ENCODE data around the gene ATG9B. TPM values are rescaled to one million over a fixed set of nuclear protein-coding genes. Genes with fewer than 3 reads are reported as not detected.
A peak's percentile ranks its signal among the peaks of the same experiment; 100 is the strongest.

The ATG9B gene
- total and polyA plus RNA-seq, 9 of the 15 experiments (the other 6 are each of a cell fraction or from before 2014, with no cell fraction given), result 0.29 to 8.0 (median 2.1) TPM

- TF ChIP-seq FOXK2 (conservative IDR thresholded peaks at IDR 0.05 in 1 of 2, IDR thresholded peaks at IDR 0.05 in 1 of 2; ENCODE audit: low read depth in 2 of 2) (0 out of 4 replicates have a peak, but pooled peaks of 1 of the 2 experiments have one; percentile 18), STAG1 (CRISPR knock-in tag; IDR thresholded peaks at IDR 0.05; ENCODE audit: borderline replicate concordance) (peak; percentile 90), THAP12 (CRISPR knock-in tag; IDR thresholded peaks at IDR 0.05) (peak; percentile 16; the same call in 1 of the 2 replicates), CTBP1 (IDR thresholded peaks at IDR 0.05; ENCODE audit: borderline replicate concordance) (peak; percentile 70; the same call in 1 of the 2 replicates), ESRRA (IDR thresholded peaks at IDR 0.05; ENCODE audit: borderline replicate concordance, low read depth) (peak; percentile 42; the same call in 1 of the 2 replicates), BRF1 (IDR thresholded peaks at IDR 0.05; ENCODE audit: borderline replicate concordance, extremely low read depth, insufficient read length) (no peak), CC2D1A (IDR thresholded peaks at IDR 0.05) (peak; percentile 95), EGR1 (conservative IDR thresholded peaks at IDR 0.05) (peak; percentile 42; the same call in 1 of the 2 replicates), ZNF740 (CRISPR knock-in tag; IDR thresholded peaks at IDR 0.05) (0 out of 2 replicates have a peak, but pooled peaks have one; percentile 21), ZNF740 (tag; IDR thresholded peaks at IDR 0.05) (no peak)
- TF ChIP-seq, protein P1, sequence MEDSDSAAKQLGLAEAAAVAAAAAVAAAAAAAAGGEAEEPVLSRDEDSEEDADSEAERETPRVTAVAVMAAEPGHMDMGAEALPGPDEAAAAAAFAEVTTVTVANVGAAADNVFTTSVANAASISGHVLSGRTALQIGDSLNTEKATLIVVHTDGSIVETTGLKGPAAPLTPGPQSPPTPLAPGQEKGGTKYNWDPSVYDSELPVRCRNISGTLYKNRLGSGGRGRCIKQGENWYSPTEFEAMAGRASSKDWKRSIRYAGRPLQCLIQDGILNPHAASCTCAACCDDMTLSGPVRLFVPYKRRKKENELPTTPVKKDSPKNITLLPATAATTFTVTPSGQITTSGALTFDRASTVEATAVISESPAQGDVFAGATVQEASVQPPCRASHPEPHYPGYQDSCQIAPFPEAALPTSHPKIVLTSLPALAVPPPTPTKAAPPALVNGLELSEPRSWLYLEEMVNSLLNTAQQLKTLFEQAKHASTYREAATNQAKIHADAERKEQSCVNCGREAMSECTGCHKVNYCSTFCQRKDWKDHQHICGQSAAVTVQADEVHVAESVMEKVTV (CRISPR knock-in tag; IDR thresholded peaks at IDR 0.05), result peak; percentile 90
- TF ChIP-seq, protein P2, sequence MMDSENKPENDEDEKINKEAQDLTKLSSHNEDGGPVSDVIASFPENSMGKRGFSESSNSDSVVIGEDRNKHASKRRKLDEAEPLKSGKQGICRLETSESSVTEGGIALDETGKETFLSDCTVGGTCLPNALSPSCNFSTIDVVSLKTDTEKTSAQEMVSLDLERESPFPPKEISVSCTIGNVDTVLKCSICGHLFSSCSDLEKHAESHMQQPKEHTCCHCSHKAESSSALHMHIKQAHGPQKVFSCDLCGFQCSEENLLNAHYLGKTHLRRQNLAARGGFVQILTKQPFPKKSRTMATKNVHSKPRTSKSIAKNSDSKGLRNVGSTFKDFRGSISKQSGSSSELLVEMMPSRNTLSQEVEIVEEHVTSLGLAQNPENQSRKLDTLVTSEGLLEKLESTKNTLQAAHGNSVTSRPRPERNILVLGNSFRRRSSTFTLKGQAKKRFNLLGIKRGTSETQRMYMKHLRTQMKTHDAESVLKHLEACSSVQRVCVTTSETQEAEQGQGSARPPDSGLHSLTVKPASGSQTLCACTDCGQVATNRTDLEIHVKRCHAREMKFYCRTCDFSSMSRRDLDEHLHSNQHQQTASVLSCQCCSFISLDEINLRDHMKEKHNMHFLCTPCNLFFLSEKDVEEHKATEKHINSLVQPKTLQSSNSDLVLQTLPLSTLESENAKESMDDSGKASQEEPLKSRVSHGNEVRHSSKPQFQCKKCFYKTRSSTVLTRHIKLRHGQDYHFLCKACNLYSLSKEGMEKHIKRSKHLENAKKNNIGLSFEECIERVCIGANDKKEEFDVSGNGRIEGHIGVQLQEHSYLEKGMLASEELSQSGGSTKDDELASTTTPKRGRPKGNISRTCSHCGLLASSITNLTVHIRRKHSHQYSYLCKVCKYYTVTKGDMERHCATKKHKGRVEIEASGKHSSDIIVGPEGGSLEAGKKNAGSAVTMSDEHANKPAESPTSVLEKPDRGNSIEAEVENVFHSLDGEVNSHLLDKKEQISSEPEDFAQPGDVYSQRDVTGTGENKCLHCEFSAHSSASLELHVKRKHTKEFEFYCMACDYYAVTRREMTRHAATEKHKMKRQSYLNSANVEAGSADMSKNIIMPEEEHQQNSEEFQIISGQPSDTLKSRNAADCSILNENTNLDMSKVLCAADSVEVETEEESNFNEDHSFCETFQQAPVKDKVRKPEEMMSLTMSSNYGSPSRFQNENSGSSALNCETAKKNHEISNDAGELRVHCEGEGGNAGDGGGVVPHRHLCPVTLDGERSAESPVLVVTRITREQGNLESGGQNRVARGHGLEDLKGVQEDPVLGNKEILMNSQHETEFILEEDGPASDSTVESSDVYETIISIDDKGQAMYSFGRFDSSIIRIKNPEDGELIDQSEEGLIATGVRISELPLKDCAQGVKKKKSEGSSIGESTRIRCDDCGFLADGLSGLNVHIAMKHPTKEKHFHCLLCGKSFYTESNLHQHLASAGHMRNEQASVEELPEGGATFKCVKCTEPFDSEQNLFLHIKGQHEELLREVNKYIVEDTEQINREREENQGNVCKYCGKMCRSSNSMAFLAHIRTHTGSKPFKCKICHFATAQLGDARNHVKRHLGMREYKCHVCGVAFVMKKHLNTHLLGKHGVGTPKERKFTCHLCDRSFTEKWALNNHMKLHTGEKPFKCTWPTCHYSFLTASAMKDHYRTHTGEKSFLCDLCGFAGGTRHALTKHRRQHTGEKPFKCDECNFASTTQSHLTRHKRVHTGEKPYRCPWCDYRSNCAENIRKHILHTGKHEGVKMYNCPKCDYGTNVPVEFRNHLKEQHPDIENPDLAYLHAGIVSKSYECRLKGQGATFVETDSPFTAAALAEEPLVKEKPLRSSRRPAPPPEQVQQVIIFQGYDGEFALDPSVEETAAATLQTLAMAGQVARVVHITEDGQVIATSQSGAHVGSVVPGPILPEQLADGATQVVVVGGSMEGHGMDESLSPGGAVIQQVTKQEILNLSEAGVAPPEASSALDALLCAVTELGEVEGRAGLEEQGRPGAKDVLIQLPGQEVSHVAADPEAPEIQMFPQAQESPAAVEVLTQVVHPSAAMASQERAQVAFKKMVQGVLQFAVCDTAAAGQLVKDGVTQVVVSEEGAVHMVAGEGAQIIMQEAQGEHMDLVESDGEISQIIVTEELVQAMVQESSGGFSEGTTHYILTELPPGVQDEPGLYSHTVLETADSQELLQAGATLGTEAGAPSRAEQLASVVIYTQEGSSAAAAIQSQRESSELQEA (IDR thresholded peaks at IDR 0.05; ENCODE audit: low read depth), result peak; percentile 22; the same call in 1 of the 2 replicates
Observed at GRCh38 chr7:150988230-150989226, 35.8 kb downstream of the ATG9B start (continued).
